Vagina (tissue), 2 donors: ENCODE results near the gene TRAPPC2. TPM values are rescaled to one million over a fixed set of nuclear protein-coding genes. Genes with fewer than 3 reads are reported as not detected.
A peak's percentile ranks its signal among the peaks of the same experiment; 100 is the strongest.

Experiments
- DNase-seq, 2 donors: peaks; one replicate each; pipeline ENCODE4 v3.0.0-alpha.2; 2017; ENCODE audit errors: extremely low spot score in 2 of 2
- H3K27ac ChIP-seq: fragments of 200-600 bp; sonication (generic); one replicate; pipeline ENCODE4 v1.5.1; 2019
- H3K27me3 ChIP-seq: fragments of 200-600 bp; sonication (generic); one replicate; pipeline ENCODE4 v1.5.1; 2019
- H3K36me3 ChIP-seq, 2 donors: fragments of 200-600 bp; sonication (generic); one replicate each; pipeline ENCODE4 v1.5.1; 2017 to 2019
- H3K4me1 ChIP-seq: fragments of 200-600 bp; sonication (generic); one replicate; pipeline ENCODE4 v1.5.1; 2019
- H3K4me3 ChIP-seq, 2 donors: fragments of 200-600 bp; sonication (generic); 1 replicate in 1 of 2; 2 replicates in 1 of 2; pipeline ENCODE4 v1.5.1; 2016 to 2019
- H3K9me3 ChIP-seq: fragments of 200-600 bp; sonication (generic); one replicate; pipeline ENCODE4 v1.5.1; 2019
- POLR2A ChIP-seq, 2 donors: fragments of 450-650 bp; IDR thresholded peaks; one replicate each; pipeline ENCODE4 v1.6.1; 2017; ENCODE audit warnings: antibody characterized with exemption in 2 of 2, mild to moderate bottlenecking in 2 of 2, moderate library complexity in 2 of 2
- POLR2AphosphoS5 ChIP-seq, 2 donors: sonication (generic); formaldehyde crosslinking; IDR thresholded peaks; one replicate each; pipeline ENCODE4 v1.9.0; 2017; ENCODE audit warnings: antibody characterized with exemption in 2 of 2, mild to moderate bottlenecking in 2 of 2, low read depth in 1 of 2; ENCODE audit not compliant: insufficient read depth in 1 of 2
- intact Hi-C: fragments of 100-400 bp; cut with DNase I; formaldehyde crosslinking; loops from one replicate; pipeline ENCODE4 v1.15.1; 2023
- total RNA-seq: library from RNA; depleted of rRNA; stranded (reverse); fragments of >200 nt; gene quantifications from one replicate; pipeline ENCODE4 v1.2.3, GENCODE V29; 2016
- TF ChIP-seq, protein P1 (sequence below), 3 experiments: fragments of 450-650 bp in 2 of 3; fragments of 200-600 bp in 1 of 3; sonication (generic) in 1 of 3; IDR thresholded peaks; one replicate each; pipeline ENCODE4 v1.5.1; 2017 to 2019; ENCODE audit warnings: antibody characterized with exemption in 3 of 3, mild to moderate bottlenecking in 2 of 3, moderate library complexity in 2 of 3

Gene TRAPPC2
- total RNA-seq, 1 donor from 2014 or later = 14.2 TPM

DNA sequence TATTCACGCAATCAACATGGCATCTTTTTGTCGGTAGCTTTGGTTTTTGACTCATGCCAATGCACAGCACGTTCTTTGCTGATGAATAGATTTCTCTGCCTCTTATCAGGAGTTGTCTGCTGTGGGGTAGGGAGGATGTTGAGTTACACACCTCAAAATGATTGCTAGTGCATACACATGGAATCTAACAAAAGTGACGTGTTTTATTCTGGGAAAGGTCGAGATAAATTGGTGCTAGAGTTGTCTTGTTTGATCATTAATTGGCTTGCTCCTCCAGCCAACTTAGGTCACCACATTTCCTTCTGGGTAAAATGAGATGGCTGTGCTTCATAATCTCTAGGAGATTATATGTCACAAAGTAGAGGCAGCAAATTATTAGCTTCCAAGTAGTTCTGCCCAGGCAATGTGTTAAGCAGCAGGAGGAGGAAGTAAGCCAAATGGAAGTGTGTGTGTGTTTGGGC lies 41.6 kb downstream of the TRAPPC2 start:
- H3K9me3 ChIP-seq = no peaks in the 10 kb centered on the region
- no peak for DNase-seq
- intact Hi-C loops = no loop called here
- no peak overlapping the region for H3K4me3 ChIP-seq
- no peaks in the 10 kb centered on the region for H3K27me3 ChIP-seq
- no peak for TF ChIP-seq POLR2A (IDR thresholded peaks at IDR 0.05)
- no peak for TF ChIP-seq POLR2AphosphoS5 (IDR thresholded peaks at IDR 0.05; ENCODE audit: insufficient read depth in 1 of 2, low read depth in 1 of 2)
- TF ChIP-seq, protein P1, sequence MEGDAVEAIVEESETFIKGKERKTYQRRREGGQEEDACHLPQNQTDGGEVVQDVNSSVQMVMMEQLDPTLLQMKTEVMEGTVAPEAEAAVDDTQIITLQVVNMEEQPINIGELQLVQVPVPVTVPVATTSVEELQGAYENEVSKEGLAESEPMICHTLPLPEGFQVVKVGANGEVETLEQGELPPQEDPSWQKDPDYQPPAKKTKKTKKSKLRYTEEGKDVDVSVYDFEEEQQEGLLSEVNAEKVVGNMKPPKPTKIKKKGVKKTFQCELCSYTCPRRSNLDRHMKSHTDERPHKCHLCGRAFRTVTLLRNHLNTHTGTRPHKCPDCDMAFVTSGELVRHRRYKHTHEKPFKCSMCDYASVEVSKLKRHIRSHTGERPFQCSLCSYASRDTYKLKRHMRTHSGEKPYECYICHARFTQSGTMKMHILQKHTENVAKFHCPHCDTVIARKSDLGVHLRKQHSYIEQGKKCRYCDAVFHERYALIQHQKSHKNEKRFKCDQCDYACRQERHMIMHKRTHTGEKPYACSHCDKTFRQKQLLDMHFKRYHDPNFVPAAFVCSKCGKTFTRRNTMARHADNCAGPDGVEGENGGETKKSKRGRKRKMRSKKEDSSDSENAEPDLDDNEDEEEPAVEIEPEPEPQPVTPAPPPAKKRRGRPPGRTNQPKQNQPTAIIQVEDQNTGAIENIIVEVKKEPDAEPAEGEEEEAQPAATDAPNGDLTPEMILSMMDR (IDR thresholded peaks at IDR 0.05) = no peak
- H3K36me3 ChIP-seq = no peaks in the 10 kb centered on the region
- H3K4me1 ChIP-seq = peaks cover 44% of the 10 kb centered on the region
- H3K27ac ChIP-seq = no peak overlapping the region

DNA sequence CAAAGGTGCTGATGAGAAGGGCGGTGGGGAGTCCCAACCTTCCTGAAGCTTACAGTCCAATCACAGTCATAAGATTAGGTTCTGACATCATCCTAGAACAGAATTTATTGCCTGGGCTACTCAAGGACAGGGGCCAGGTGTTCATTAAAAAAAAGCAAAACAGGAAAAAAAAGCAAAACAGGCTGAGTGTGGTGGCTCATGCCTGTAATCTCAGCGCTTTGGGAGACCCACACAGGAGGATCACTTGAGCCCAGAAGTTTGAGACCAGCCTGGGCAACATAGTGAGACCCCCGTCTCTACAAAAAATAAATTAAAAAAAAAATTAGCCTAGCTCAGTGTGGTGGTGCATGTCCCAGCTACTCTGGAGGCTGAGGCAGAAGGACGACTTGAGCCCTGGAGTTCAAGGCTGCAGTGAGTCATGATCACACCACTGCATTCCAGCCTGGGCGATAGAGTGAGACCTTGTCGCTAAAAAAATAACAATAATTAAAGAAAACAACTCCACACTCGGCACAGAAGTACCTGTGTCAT lies 42.5 kb downstream of the TRAPPC2 start:
- TF ChIP-seq POLR2A (IDR thresholded peaks at IDR 0.05) = no peak
- TF ChIP-seq, protein P1 (IDR thresholded peaks at IDR 0.05) = no peak
- TF ChIP-seq POLR2AphosphoS5 (IDR thresholded peaks at IDR 0.05; ENCODE audit: insufficient read depth in 1 of 2, low read depth in 1 of 2) = no peak
- Histone ChIP-seq H3K9me3 (no peaks in the 10 kb centered on the region), H3K36me3 (no peaks in the 10 kb centered on the region), H3K27ac (no peak overlapping the region), H3K27me3 (no peaks in the 10 kb centered on the region), H3K4me1 (peaks cover 44% of the 10 kb centered on the region), H3K4me3 (peak overlapping the region in 1 of 2 donors; percentile 60)
- DNase-seq = no peak
- intact Hi-C loops = no loop called here

DNA sequence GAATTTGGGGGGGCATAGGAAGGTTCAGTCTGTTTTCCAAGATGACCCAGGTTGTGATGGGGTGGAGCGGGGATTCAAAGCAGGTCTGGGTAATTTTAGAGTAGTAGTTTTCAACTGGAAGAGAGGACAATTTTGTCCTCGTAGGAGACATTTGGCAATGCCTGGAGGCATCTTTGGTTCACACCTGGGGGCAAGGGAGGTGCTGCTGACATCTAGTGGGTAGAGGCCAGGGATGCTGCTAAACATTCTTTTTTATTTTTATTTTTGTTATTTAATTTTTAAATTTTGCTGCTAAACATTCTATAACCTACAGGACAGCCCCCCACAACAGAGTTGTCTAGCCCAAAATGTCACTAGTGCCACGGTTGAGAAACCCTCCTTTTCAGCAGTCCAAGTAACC lies 43.6 kb downstream of the TRAPPC2 start:
- intact Hi-C loops = no loop called here
- H3K36me3 ChIP-seq = no peaks in the 10 kb centered on the region
- peak overlapping the region; percentile 82 for H3K27ac ChIP-seq
- no peaks in the 10 kb centered on the region for H3K9me3 ChIP-seq
- H3K4me1 ChIP-seq = peaks cover 44% of the 10 kb centered on the region
- no peak for TF ChIP-seq POLR2AphosphoS5 (IDR thresholded peaks at IDR 0.05; ENCODE audit: insufficient read depth in 1 of 2, low read depth in 1 of 2)
- TF ChIP-seq, protein P1 (IDR thresholded peaks at IDR 0.05) = no peak
- TF ChIP-seq POLR2A (IDR thresholded peaks at IDR 0.05) = no peak
- peak overlapping the region; percentile 60 to 74 for H3K4me3 ChIP-seq
- H3K27me3 ChIP-seq = no peaks in the 10 kb centered on the region
- no peak for DNase-seq

DNA sequence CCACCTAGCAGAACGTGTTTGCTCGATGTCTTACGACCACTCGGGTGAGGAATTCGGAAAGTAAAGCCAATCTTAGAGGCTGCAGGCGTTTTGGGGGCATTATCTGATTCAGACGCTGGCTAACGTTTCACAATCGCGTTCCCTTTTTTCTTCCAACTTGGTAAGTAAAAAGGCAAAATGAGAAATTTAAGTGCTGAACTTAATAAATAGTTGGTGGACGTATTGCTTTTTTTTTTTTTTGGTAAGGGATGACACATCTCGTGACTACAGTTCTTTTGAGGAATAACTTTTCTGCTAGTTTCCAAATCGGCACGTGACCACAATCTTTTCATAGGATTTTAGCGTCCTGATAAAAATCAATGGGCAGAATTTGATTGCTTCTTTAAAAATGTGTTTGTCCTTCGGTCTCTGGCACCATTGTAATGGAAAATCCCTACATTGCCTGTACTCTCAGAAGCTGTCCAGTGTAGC lies 44.6 kb downstream of the TRAPPC2 start:
- Histone ChIP-seq H3K27me3 (no peaks in the 10 kb centered on the region), H3K4me1 (peaks cover 34% of the 10 kb centered on the region), H3K27ac (peak overlapping the region; percentile 82), H3K36me3 (no peaks in the 10 kb centered on the region), H3K9me3 (no peaks in the 10 kb centered on the region), H3K4me3 (peak overlapping the region; percentile 60 to 74)
- intact Hi-C loops = no loop called here
- DNase-seq = no peak
- TF ChIP-seq, protein P1 (IDR thresholded peaks at IDR 0.05) = no peak
- TF ChIP-seq POLR2AphosphoS5 (IDR thresholded peaks at IDR 0.05; ENCODE audit: insufficient read depth in 1 of 2, low read depth in 1 of 2) (no peak), POLR2A (IDR thresholded peaks at IDR 0.05) (no peak)

DNA sequence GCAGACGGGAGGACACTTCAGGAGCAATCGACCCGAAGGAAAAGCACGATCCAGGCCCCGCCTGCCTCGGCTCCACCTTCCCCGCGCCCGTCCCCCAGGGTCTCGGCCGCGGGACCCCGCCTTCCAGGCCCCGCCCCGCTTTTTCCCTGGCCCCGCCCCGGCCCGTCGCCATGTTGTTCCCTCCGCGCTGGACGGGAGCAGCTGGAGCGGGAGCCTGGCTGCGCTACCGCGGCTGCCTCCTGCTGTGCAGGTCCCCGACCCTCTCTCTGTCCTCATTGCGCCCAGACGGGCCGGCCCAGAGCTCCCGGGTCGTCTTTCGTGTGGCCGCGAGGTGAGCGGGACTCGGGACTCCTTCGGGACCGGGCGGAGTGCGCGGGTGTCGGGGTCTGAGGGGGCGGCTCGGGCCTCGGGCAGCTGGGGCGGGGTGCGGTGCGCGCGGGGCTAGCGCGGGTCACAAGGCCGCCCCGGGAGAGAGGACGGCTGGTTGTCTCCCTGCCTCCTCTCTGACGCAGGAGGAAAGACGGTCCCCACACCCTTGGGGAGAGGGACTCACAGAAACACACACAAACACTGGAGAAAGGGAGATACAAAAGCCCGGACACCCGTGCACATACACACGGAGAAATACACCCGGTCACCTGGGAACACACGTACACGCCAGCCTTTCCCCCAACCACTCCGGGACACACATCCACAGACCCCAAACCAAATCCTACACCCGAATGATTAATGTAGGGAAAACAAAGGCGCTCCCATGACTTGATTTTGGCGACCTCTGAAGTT lies 45.3 kb downstream of the TRAPPC2 start, which contains the start of gene RAB9A:
Gene RAB9A (plus strand): TSS at position 171 of the 783 bp plus-strand sequence. CDS start 19,619 bp downstream, outside the sequence.
- peaks cover 28% of the 10 kb centered on the region for H3K4me1 ChIP-seq

More for the DNA sequence above, 45.3 kb downstream of the TRAPPC2 start, which contains the start of gene RAB9A:
- intact Hi-C loops = no loop called here
- H3K4me3 ChIP-seq = peak within 1 kb of the TSS; percentile 60 to 74
- H3K36me3 ChIP-seq = no peaks in the 10 kb centered on the region
- H3K27ac ChIP-seq = peak within 1 kb of the TSS; percentile 82
- no peaks in the 10 kb centered on the region for H3K9me3 ChIP-seq
- TF ChIP-seq, protein P1 (IDR thresholded peaks at IDR 0.05) = no peak
- peak in 1 of 2 donors; percentile 92 for TF ChIP-seq POLR2A (IDR thresholded peaks at IDR 0.05)
- TF ChIP-seq POLR2AphosphoS5 (IDR thresholded peaks at IDR 0.05; ENCODE audit: insufficient read depth in 1 of 2, low read depth in 1 of 2) = peak in 1 of 2 donors; percentile 96
- no peak for DNase-seq
- no peaks in the 10 kb centered on the region for H3K27me3 ChIP-seq
